Measurements from ENCODE around the gene TIMM13.
A peak's percentile ranks its signal among the peaks of the same experiment; 100 is the strongest.
"Not testable (repeated sequence)": the region's sequence is repeated elsewhere in the genome, so short reads cannot be mapped to it uniquely, and the experiment has no call there.

Gene TIMM13

GRCh38 chr19:2415281-2415972, 12.0 kb downstream of the TIMM13 start:
- peak; percentile 12 for DNase-seq (ENCODE audit: low spot score)

DNA sequence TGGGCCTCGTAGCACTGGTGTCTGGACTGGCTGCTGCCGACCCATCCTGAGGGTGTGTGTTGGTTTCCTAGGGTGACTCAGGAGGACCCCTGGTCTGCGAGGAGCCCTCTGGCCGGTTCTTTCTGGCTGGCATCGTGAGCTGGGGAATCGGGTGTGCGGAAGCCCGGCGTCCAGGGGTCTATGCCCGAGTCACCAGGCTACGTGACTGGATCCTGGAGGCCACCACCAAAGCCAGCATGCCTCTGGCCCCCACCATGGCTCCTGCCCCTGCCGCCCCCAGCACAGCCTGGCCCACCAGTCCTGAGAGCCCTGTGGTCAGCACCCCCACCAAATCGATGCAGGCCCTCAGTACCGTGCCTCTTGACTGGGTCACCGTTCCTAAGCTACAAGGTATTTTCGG, 13.8 kb downstream of the TIMM13 start:
- DNase-seq (ENCODE audit: low spot score): peak; percentile 8

GRCh38 chr19:2413159-2413558, 14.2 kb downstream of the TIMM13 start:
- no peak for DNase-seq (ENCODE audit: low spot score)

DNA sequence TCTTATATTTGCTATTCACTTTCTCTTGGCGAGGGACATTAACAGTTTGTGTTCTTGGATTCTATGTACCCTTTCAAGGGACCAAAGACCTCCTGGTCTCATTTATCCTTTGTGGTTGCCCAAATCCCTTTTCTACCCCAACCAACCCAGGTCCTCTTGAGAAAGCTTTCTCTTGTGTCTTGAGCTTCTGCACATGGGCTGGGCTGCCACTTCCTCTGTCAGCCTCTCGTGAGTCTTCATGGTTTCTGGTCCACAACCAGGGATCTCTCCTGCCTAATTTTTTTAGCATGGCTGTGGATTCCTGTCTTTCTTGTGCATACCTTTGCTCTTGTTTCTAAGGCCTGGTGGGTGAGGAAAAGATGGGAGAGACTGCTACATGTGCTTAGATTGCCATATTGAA, 14.9 kb downstream of the TIMM13 start:
- peak; percentile 9 for DNase-seq (ENCODE audit: low spot score)

- DNase-seq (ENCODE audit: low spot score): no peak
Observed at GRCh38 chr19:2411709-2412108, 15.7 kb downstream of the TIMM13 start.

- DNase-seq (ENCODE audit: low spot score): no peak
Observed at GRCh38 chr19:2410023-2410422, 17.4 kb downstream of the TIMM13 start.

DNA sequence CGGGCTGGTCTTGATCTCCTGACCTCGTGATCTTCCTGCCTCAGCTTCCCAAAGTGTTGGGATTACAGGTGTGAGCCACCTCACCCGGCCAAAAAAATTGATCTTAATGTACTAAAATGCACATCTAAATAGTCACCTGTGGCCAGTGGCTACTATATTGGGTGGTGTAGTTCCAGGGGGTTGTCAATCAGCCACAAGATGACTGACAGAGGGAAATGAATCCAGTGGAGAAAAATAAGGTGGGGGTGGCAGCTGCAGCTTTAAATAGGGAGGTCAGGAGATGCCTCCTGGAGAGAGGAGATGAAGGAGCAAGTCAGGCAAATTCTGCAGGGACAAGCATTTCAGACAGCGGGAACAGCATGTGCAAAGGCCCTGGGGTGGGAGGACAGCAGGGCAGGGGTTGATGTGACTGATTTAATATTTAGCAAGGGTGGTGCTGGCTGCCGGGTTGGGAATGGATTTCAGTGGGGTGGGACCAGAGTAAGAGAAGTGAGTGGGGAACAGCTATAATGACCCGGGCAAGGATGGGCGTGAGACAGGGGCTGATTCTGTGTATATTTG, 18.0 kb downstream of the TIMM13 start:
- DNase-seq (ENCODE audit: low spot score): no peak

DNA sequence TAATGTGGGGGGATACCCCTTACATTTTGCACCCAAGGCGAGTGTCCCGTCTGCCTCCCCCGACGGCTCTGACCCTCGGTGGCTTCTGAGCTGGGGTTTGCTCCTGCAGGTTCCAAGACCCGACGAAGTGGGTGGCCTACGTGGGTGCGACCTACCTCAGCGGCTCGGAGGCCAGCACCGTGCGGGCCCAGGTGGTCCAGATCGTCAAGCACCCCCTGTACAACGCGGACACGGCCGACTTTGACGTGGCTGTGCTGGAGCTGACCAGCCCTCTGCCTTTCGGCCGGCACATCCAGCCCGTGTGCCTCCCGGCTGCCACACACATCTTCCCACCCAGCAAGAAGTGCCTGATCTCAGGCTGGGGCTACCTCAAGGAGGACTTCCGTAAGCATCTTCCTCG, 19.1 kb downstream of the TIMM13 start:
- no peak for DNase-seq (ENCODE audit: low spot score)

- DNase-seq (ENCODE audit: low spot score): no peak
Observed at GRCh38 chr19:2399582-2399981, 27.8 kb downstream of the TIMM13 start.

- DNase-seq (ENCODE audit: low spot score): peak; percentile 4
Observed at GRCh38 chr19:2398735-2399305, 28.6 kb downstream of the TIMM13 start.

DNA sequence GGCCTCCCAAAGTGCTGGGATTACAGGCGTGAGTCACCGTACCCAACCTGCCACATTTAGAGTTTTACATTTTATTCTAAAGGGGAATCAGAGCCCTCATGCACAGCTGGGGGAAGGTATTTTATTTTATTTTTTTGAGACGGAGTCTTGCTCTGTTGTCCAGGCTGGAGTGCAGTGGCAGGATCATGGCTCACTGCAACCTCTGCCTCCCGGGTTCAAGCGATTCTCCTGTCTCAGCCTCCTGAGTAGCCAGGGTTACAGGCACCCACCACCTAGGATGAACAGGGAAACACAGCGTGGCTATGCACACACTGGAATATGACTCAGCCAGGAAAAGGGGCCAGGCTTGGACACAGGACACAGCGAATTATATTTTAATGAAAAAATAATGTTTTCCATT, 30.2 kb downstream of the TIMM13 start:
- not testable (repeated sequence) for DNase-seq (ENCODE audit: low spot score)

GRCh38 chr19:2395293-2395829, 32.0 kb downstream of the TIMM13 start:
- not testable (repeated sequence) for DNase-seq (ENCODE audit: low spot score)

DNA sequence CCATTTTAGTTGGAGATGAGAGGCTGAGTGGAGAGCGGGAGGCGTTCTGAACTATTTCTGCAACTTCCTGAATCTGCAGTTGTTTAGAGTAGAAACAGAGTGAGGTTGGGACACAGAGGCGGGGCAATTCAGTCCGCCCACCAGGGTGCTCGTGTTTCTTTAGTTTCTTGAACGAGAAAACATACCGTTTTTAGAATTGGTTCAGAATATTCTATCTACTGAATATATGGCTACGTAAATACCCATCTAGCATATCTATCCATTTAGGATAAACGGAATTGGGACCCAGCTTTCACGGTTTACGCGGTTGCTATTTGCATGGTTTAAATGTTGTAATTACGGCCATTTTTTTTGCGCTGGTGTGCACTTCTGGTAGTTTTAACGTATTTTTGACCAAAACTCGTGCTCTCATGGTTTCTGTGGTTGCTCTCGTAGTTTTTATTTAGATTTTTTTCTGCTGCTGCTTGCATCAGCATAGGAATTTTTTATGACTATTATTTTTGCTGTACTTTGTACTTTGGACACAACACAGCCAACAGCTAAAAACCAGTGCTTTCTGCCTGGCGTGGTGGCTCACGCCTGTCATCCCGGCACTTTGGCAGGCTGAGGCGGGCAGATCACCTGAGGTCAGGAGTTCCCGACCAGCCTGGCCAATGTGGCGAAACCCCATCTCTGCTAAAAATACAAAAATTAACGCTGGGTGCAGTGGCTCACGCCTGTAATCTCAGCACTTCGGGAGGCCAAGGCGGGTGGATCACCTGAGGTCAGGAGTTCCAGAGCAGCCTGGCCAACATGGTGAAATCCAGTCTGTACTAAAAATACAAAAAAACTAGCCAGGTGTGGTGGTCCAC, 32.7 kb downstream of the TIMM13 start:
- no peak for DNase-seq (ENCODE audit: low spot score)

DNA sequence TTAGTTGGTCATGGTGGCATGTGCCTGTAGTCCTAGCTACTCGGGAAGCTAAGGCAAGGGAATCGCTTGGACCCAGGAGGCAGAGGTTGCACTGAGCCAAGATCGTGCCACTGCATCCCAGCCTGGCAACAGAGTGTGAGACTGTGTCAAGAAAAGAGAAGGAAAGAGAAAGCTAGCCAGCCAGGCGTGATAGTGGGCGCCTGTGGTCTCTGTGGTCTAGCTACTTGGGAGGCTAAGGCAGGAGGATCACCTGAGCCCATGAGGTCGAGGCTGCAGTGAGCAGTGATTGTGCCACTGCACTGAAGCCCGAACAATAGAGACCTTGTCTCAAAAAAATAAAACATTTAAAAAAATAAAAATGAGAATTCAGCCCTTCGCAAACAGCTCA, 33.3 kb downstream of the TIMM13 start:
- no peak for DNase-seq (ENCODE audit: low spot score)

DNA sequence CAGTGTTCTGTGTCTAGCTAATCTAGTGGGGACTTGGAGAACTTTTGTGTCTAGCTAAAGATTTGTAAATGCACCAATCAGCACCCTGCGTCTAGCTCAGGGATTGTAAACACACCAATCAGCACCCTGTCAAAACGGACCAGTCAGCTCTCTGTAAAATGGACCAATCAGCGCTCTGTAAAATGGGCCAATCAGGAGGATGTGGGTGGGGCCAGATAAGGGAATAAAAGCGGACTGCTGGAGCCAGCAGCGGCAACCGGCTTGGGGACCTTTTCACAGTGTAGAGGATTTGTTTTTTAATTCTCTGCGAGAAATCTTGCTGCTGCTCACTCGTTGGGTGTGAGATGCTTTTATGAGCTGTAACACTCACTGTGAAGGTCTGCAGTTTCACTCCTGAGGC, 34.5 kb downstream of the TIMM13 start:
- DNase-seq (ENCODE audit: low spot score): not testable (repeated sequence)

- no peak for DNase-seq (ENCODE audit: low spot score)
Observed at GRCh38 chr19:2392366-2392765, 35.0 kb downstream of the TIMM13 start.

DNA sequence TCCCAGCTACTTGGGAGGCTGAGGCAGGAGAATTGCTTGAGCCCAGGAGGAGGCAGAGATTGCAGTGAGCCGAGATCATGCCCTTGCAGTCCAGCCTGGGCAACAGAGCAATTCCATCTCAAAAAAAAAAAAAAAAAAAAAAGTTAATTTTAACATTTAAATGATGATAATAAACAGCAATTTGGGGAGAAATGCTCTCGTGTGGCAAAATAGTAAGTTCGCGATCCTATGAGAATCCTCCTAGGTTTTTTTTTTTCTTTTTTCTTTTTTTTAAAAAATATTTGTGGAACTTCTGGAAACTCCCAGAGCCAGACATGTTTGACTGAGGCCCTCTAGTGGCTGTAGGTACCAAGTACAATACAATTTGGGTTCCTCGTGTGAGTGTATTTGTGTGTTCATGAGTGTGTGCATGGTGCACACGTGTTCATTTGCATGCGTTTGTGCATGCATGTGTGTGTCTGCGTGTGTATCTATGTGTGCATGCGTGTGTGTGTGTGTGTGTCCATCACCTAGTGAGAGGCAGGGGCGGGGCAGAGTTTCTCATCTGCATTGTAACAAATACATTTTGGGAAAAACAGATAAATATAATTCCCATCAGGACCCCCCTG, 36.2 kb downstream of the TIMM13 start:
- DNase-seq (ENCODE audit: low spot score): peak; percentile 53

DNA sequence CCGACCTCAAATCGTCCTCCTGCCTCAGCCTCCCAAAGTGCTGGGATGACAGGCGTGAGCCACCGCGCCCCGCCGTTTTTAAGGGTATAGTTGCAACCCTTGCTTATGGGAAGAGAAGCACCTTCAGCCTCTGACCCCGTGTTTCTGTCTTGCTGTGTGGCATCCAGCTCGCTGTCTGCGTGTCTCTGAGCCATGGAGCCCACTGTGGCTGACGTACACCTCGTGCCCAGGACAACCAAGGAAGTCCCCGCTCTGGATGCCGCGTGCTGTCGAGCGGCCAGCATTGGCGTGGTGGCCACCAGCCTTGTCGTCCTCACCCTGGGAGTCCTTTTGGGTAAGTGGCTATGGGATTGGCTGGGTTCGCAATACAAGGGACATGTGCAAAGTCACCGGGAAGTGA, 37.8 kb downstream of the TIMM13 start:
- no peak for DNase-seq (ENCODE audit: low spot score)

DNA sequence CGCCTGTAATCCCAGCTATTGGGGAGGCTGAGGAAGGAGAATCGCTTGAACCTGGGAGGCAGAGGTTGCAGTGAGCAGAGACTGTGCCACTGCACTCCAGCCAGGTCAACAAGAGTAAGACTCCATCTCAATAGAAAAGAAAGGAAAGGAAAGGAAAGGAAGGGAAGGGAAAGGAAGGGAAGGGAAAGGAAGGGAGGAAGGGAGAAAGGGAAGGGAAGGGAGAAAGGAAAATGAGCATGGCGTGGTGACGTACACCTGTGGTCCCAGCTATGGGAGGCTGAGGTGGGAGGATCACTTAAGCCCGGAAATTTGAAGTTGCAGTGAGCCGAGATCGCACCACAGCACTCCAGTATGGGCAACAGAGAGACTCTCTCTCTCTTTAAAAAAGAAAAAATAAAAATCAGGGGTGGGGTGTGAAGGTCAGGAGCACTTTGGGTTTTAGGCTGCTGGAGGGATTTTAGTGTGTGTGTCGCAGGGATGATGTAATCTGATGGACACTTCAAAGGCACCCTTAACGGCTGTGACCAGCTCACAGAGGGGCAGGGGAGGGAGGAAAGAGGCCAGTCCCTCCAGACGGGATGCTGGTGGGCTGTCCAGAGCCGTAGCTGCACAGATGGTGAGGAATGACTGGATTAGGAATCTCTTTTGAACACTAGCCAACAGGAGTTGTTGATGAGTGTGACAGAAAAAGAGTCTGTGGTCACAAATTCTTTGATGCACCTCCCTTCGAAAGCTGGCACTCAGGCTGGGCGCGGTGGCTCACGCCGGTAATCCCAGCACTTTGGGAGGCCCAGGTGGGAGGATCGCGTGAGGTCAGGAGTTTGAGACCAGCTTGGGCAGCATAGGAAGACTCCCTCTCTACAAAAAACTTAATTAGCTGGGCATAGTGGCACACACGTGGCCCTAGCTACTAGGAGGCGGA, 39.8 kb downstream of the TIMM13 start:
- no peak for DNase-seq (ENCODE audit: low spot score)

- peak; percentile 94 for DNase-seq (ENCODE audit: low spot score)
Observed at GRCh38 chr19:2385053-2385721, 42.2 kb downstream of the TIMM13 start.

Measured in HuH-7.5 (cell line).